SU-DHL-6 (cell line): ENCODE results near the gene PRKN.

ENCODE experiments used
- H2AFZ ChIP-seq: fragments of 200-600 bp; sonication (generic); 2 replicates; pipeline ENCODE4 v1.6.1; 2014; ENCODE audit warnings: low read depth, mild to moderate bottlenecking, moderate library complexity, mixed read lengths, antibody characterized with exemption, low read length; ENCODE audit not compliant: severe bottlenecking
- H3F3A ChIP-seq: fragments of 200-600 bp; shearing (Covaris generic); 2 replicates; pipeline ENCODE4 v1.6.0; 2016; ENCODE audit warnings: antibody characterized with exemption, mild to moderate bottlenecking; ENCODE audit not compliant: insufficient read depth
- H3K27ac ChIP-seq: fragments of 200-600 bp; sonication (generic); 2 replicates; pipeline ENCODE4 v1.5.1; 2016; ENCODE audit warnings: low read depth, mild to moderate bottlenecking, low read length, moderate library complexity, mixed read lengths
- H3K27me3 ChIP-seq: fragments of 200-600 bp; sonication (generic), shearing (Covaris generic); 2 replicates; pipeline ENCODE4 v1.6.0; 2014; ENCODE audit warnings: mild to moderate bottlenecking, low read length
- H3K36me3 ChIP-seq: fragments of 200-600 bp; sonication (generic); 2 replicates; pipeline ENCODE4 v1.6.1; 2014; ENCODE audit warnings: mild to moderate bottlenecking, low read length, mixed read lengths
- H3K4me2 ChIP-seq: fragments of 300-600, 200-600 bp; shearing (Covaris generic), sonication (generic); 2 replicates; pipeline ENCODE4 v1.6.0; 2014; ENCODE audit warnings: low read length, low read depth, mild to moderate bottlenecking; ENCODE audit not compliant: poor library complexity, severe bottlenecking
- H3K4me3 ChIP-seq: fragments of 200-600 bp; sonication (generic); 2 replicates; pipeline ENCODE4 v1.5.1; 2014; ENCODE audit warnings: antibody characterized with exemption, low read length, mild to moderate bottlenecking, mixed read lengths; ENCODE audit not compliant: insufficient read depth, poor library complexity, severe bottlenecking
- H3K79me2 ChIP-seq: fragments of 200-600 bp; sonication (generic); 2 replicates; pipeline ENCODE4 v1.6.1; 2014; ENCODE audit warnings: mild to moderate bottlenecking, low read length, moderate library complexity; ENCODE audit not compliant: insufficient read depth
- H3K9ac ChIP-seq: fragments of 200-600 bp; sonication (generic); 2 replicates; pipeline ENCODE4 v1.7.0; 2014; ENCODE audit warnings: mild to moderate bottlenecking, low read length
- H3K9me2 ChIP-seq: fragments of 200-600 bp; sonication (generic); replicated peaks from 2 replicates; pipeline ENCODE4 v1.6.1; 2014; ENCODE audit warnings: low read length; ENCODE audit not compliant: insufficient read depth
- H3K9me3 ChIP-seq: fragments of 200-600 bp; sonication (generic); 2 replicates; pipeline ENCODE4 v1.6.1; 2014; ENCODE audit warnings: low read length, mixed read lengths; ENCODE audit not compliant: insufficient read depth
- H4K20me1 ChIP-seq: fragments of 200-600 bp; sonication (generic); 2 replicates; pipeline ENCODE4 v1.6.1; 2014; ENCODE audit warnings: low read depth, mild to moderate bottlenecking, antibody characterized with exemption, low read length, moderate library complexity, mixed read lengths
- EZH2phosphoT487 ChIP-seq: fragments of 200-600 bp; sonication (generic), shearing (Covaris generic); conservative IDR thresholded peaks from 2 replicates; pipeline ENCODE4 v1.6.1; 2018; ENCODE audit warnings: mild to moderate bottlenecking, antibody characterized with exemption, low read length, moderate library complexity, mixed read lengths
- TF ChIP-seq, protein P1 (sequence below): fragments of 200-600 bp; sonication (generic); IDR thresholded peaks from one replicate; pipeline ENCODE4 v1.5.1; 2017; ENCODE audit warnings: antibody characterized with exemption, mild to moderate bottlenecking, low read length, moderate library complexity; ENCODE audit not compliant: insufficient read depth, poor library complexity, severe bottlenecking

The PRKN gene

GRCh38 chr6:161394437-161394836 lies 1333.1 kb downstream of the PRKN start:
- Histone ChIP-seq H3K4me2 (no peak overlapping the region), H3K4me3 (no peak overlapping the region), H2AFZ (no peak overlapping the region)

GRCh38 chr6:161393839-161394364 lies 1333.7 kb downstream of the PRKN start:
- Histone ChIP-seq H3K9me2 (no peaks in the 10 kb centered on the region), H3K27ac (no peak overlapping the region), H3K79me2 (no peaks in the 10 kb centered on the region), H3K27me3 (no peaks in the 10 kb centered on the region), H3K36me3 (no peaks in the 10 kb centered on the region), H3K9ac (no peak overlapping the region), H2AFZ (peak overlapping the region; percentile 21), H3F3A (no peaks in the 10 kb centered on the region), H3K4me3 (no peak overlapping the region), H4K20me1 (no peaks in the 10 kb centered on the region), H3K4me2 (no peak overlapping the region), H3K9me3 (no peaks in the 10 kb centered on the region)
- no peak for TF ChIP-seq EZH2phosphoT487
- TF ChIP-seq, protein P1, sequence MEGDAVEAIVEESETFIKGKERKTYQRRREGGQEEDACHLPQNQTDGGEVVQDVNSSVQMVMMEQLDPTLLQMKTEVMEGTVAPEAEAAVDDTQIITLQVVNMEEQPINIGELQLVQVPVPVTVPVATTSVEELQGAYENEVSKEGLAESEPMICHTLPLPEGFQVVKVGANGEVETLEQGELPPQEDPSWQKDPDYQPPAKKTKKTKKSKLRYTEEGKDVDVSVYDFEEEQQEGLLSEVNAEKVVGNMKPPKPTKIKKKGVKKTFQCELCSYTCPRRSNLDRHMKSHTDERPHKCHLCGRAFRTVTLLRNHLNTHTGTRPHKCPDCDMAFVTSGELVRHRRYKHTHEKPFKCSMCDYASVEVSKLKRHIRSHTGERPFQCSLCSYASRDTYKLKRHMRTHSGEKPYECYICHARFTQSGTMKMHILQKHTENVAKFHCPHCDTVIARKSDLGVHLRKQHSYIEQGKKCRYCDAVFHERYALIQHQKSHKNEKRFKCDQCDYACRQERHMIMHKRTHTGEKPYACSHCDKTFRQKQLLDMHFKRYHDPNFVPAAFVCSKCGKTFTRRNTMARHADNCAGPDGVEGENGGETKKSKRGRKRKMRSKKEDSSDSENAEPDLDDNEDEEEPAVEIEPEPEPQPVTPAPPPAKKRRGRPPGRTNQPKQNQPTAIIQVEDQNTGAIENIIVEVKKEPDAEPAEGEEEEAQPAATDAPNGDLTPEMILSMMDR = peak; percentile 64

More at GRCh38 chr6:161394437-161394836, 1333.1 kb downstream of the PRKN start:
- Histone ChIP-seq H3K27ac (no peak overlapping the region), H3K27me3 (no peaks in the 10 kb centered on the region), H3K9me3 (no peaks in the 10 kb centered on the region), H3F3A (no peaks in the 10 kb centered on the region), H3K9me2 (no peaks in the 10 kb centered on the region), H4K20me1 (no peaks in the 10 kb centered on the region), H3K36me3 (no peaks in the 10 kb centered on the region), H3K79me2 (no peaks in the 10 kb centered on the region), H3K9ac (no peak overlapping the region)
- TF ChIP-seq EZH2phosphoT487 = no peak
- TF ChIP-seq, protein P1 = no peak

- Histone ChIP-seq H3K27ac (no peak overlapping the region), H3K9me2 (no peaks in the 10 kb centered on the region), H3K9ac (no peak overlapping the region), H4K20me1 (no peaks in the 10 kb centered on the region), H2AFZ (no peak overlapping the region), H3F3A (no peaks in the 10 kb centered on the region), H3K36me3 (no peaks in the 10 kb centered on the region), H3K27me3 (no peaks in the 10 kb centered on the region), H3K79me2 (no peaks in the 10 kb centered on the region), H3K9me3 (no peaks in the 10 kb centered on the region), H3K4me3 (no peak overlapping the region), H3K4me2 (no peak overlapping the region)
- TF ChIP-seq, protein P1 = no peak
- no peak for TF ChIP-seq EZH2phosphoT487
Measured at GRCh38 chr6:161393292-161393691, 1334.3 kb downstream of the PRKN start.
